NCI-H1436 (cell line): ENCODE results near the gene MYG1.

Source experiments
- DNase-seq: peaks from one replicate; lab custom pipeline; 2025; lab: John Stamatoyannopoulos, UW

The MYG1 gene, protein sequence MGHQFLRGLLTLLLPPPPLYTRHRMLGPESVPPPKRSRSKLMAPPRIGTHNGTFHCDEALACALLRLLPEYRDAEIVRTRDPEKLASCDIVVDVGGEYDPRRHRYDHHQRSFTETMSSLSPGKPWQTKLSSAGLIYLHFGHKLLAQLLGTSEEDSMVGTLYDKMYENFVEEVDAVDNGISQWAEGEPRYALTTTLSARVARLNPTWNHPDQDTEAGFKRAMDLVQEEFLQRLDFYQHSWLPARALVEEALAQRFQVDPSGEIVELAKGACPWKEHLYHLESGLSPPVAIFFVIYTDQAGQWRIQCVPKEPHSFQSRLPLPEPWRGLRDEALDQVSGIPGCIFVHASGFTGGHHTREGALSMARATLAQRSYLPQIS

DNA sequence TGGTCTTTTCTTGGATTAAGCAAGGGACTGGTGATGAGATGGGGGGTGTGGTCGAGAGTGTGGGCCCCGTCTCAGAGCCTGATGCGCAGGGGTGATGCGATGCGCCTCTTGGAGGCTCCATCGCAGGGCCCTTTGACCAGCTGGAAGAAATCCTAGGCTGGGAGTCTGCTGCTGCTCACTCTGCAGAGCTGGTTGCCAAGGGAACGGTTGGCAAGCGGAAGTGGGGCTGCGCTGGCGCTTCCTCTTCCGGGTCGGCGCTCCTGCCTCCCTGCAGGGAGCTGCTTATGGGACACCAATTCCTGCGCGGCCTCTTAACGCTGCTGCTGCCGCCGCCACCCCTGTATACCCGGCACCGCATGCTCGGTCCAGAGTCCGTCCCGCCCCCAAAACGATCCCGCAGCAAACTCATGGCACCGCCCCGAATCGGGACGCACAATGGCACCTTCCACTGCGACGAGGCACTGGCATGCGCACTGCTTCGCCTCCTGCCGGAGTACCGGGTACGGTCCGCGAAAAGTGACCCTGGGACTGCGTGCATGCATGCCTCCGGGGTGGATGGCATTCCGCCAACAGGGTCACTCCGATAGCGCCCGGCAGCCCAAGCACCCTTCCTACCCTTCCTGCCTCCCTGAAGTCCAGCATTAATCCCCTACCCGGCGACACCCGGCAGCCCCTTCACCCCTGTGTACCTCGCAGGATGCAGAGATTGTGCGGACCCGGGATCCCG, at the start of gene MYG1:
Gene MYG1, plus strand, starts transcription at position 242 of the 727 bp plus-strand sequence. Its CDS starts 43 bp downstream, at position 285.
- peak; percentile 82 for DNase-seq

DNA sequence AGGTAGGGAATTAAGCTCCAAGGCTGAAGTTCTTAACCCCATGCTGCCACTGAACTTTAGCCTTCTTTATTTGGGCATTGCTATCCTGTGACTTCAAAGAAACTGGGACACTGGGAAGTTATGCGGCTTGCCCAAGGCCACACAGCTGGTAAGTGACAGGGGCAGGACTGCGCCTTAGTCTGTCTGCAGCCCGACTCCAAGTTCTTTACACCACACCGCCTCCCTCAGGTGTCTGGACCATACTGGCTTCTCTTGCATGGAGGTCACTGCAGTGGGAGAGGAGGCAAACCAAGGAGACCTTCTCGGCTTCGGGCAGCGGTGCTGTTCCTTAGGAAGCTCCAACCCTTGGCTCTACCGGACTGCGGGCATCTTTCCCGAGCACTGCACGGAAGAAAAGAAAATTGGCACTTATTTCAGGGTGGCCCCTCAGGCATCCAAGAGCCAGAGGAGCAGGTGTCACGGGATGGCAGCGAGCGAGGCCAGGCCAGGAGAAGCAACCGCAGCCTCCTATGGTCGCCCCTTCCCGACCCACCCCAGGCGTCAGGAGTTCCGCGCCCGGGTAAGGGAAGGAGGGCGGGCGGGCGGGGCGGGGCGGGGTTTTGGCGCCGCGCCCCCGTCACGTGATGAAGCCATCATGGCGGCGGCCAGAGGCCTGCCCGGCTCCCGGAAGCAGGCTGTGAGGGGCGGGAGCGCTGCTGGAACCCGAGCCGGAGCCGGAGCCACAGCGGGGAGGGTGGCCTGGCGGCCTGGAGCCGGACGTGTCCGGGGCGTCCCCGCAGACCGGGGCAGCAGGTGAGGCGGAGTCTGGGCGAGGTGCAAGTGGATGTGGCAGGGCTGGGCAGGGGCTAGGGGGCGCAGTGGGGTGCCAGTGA, 47.8 kb upstream of the MYG1 start:
- DNase-seq, result peak; percentile 64

DNA sequence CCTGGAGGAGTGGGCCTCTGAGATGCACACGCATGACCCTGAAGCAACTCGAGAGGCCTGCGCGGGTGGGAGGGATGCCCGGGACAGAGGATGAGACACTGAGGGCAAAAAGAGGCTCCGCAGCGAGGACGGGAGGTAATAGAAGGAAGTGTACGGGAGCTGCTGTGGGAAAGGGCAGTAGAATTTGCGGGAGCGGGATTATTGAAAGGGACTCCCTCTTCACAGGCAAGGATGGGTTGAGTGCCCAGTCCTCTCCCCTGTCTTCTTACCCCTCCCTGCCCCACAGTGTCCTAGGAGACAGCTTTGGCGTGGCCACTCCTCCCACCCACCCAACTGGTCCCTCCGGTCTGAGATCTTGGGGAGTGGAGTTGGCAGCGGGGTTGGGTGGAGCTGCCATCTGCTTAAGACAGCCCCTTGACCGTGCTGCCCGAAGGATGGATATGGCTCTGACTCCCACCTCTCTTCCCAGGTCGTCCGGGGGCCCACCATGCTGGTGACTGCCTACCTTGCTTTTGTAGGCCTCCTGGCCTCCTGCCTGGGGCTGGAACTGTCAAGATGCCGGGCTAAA, 47.1 kb upstream of the MYG1 start:
- DNase-seq, result no peak

DNA sequence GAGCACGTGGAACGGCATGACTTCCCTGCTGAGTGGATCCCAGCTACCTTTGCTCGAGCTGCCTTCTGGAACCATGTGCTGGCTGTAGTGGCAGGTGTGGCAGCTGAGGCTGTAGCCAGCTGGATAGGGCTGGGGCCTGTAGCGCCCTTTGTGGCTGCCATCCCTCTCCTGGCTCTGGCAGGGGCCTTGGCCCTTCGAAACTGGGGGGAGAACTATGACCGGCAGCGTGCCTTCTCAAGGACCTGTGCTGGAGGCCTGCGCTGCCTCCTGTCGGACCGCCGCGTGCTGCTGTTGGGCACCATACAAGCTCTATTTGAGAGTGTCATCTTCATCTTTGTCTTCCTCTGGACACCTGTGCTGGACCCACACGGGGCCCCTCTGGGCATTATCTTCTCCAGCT, 46.2 kb upstream of the MYG1 start:
- no peak for DNase-seq

DNA sequence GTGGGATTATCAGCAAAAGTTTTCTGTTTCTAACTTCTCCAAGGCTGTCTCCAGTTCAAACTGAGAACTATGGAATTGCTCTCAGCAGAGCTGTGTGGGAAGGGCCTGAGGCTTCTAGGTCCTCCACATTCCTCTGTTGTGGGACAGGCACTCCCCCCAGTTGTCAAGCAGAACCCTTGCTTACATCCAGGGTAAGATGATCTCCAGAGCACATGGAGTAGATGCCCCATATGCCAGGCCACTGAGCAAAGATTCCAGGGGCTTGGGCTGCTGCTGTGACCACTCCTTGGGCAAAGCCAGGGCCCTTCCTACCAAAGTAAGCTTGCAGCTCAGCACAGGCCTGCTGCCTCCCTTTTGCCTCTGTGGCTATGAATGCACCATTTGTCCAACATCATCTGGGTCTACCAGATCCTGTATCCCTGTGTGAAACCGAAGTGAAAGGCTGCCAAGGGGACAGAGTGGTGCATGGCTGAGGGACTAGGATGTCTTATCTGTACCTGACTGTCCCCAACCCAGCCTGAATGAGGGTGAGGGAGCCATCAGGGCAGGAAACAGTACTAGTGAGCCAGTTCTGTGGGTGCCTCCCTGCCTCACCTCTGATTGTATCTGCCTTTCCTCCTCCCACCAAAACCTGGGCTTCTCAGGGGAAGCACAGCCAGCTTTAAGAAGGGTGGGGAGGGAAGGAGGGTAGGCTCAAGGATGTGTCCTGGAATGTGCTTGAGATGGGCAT, 44.5 kb upstream of the MYG1 start:
- no peak for DNase-seq

DNA sequence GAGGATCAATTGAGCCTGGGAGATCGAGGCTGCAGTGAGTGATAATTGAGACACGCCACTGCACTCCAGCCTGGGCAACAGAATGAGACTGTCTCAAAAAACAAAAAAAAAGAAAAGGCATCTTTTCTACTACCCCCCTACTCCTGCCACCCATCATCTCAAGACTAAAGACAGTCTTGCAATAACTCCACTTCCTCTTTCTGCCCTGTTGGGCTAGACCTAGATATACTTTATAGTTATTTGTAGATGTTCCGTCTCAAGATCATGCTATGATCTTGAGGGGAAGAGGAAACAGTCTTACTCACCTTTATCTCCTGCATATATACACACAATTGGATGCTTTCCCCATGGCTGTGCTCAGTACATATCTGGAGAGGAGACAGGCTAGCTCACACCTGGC, 43.5 kb upstream of the MYG1 start:
- no peak for DNase-seq

DNA sequence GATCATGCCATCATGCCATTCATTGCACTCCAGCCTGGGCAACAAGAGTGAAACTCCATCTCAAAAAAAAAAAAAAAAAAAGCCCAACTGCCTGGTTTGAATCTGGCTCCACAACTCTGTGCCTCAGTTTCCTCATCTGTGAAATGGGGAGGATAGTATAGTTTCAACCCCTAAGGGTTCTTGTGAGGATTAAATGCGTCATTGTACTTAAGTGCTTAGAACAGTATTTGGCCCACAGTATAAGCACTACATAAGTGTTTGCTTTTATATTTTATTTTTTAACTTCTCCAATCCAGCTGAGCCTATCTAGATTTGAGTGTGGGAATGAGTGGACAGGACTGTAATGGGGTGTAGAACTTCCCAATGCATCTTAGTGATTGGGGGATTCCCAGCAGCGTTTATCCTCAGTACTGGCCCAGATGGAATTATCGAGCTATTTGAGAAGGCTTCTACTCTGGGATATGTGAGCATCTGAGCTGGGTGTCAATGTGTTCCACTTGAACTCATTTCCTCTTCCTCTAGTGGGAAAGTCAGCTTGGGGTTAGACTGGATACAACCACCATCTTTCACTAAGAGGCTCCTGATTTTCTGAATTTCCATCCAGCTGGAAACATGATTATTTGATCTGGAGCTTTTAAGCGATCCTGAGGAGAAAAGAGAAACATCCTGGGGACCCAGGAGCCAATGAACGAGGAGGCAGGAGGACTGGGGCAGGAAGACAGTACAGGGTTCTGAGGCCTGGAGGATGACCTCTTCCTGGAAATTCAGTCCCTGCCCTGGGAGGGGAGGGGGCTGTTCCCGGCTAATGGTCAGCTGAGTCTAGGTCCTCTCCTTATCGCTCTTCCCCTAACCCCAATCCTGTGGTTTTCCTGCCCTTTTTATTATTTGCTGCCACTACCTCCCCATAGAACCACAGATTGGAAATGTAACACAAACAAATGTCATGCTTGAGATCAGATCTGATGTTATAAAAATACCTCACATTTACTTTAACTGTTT, 40.7 kb upstream of the MYG1 start:
- DNase-seq, result no peak

DNA sequence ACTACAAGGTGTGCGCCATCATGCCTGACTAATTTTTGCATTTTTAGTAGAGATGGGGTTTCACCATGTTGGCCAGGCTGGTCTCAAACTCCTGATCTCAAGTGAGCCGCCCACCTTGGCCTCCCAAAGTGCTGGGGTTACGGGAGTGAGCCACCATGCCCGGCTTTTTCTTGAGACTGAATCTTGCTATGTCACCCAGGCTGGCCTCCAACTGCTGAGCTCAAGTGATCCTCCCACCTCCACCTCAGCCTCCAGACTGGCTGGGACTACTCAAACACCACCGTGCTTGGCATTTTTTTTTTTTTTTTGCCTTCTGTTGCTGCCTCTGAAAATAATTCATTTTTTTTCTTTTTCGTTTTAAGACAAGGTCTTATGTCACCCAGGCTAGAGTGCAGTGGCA, 39.6 kb upstream of the MYG1 start:
- no peak for DNase-seq

DNA sequence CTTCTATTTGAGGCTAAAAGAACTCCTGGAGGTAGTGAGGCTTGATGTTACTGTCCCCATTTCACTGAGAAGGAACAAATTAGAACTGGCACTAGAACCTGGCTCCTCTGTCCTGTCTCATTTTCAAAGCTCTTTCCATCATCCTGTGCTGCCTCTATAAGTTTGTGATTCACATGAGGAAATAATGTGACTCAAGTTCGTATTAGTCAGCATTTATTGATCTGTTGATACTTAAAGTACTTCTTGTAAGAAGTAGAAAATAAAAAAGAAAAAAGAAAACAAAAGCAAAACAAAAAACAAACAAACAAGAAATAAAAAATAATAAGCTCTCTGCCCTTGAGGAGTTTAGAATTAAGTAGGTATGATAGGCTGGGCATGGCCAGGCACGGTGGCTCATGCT, 33.7 kb upstream of the MYG1 start:
- DNase-seq, result no peak

DNA sequence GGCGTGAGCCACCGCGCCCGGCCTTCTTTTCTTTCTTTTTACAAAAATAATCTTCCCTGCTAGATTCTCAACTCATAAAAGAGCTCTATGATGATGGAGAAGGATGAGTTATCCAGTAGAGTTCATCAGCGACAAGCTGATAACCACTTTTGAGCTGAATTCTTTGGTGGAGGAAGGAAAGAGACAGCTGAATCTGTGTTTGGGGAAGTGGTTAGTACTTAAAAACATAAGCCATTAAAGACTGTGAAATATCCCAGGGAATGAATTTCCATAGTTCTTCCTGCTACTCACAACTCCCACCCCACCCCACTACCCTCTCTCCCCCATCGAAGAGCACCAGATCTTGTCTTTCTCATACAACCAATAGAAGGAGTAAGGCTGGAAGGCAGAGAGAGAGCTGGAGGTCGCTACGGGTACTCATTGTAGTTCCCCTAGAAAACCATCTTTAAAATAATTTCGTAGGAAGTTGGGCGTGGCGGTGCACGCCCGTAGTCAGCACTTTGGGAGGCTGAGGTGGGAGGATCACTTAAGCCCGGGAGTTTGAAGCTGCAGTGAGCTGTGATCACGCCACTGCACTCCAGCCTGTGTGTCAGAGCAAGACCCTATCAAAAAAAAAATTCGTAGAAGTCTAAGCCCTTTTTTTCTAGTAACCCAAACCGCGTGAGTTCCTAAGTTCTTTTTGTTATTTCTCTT, 32.0 kb upstream of the MYG1 start:
- DNase-seq, result no peak

DNA sequence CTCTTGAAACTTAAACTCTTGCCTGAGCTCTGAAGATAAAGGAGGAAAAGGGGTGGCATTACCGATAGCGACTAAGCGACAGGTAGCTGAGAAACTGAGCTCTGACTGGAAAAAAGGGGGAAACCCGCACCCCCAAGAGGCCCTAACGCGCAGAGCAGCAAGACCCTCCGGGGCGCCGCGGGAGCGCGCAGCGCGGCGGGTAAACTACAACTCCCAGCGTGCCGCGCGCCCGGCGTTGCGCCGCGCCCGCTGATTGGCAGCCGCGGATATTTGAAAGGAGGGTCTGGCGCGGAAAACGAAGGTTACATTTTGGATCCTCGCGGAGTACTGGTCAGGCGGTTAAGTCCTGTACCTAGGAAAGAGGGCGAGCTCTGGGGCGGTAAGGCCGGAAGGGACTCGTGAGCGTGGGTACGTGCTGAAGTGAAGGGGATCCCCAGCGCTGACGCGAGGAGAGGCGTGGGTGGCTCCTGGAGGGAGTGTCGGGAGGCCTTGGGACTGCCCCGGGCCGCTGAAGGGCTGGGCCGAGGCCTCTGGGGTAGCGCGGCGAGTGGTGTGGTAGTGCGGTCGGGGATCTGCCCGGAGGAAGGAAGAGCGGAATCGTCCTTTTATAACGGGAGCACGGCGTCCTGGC, 31.4 kb upstream of the MYG1 start, which contains the start of gene ESPL1:
Gene ESPL1, plus strand, starts transcription at position 301 of the 631 bp plus-strand sequence. CDS start 468 bp downstream, outside the sequence.
- peak; percentile 66 for DNase-seq

DNA sequence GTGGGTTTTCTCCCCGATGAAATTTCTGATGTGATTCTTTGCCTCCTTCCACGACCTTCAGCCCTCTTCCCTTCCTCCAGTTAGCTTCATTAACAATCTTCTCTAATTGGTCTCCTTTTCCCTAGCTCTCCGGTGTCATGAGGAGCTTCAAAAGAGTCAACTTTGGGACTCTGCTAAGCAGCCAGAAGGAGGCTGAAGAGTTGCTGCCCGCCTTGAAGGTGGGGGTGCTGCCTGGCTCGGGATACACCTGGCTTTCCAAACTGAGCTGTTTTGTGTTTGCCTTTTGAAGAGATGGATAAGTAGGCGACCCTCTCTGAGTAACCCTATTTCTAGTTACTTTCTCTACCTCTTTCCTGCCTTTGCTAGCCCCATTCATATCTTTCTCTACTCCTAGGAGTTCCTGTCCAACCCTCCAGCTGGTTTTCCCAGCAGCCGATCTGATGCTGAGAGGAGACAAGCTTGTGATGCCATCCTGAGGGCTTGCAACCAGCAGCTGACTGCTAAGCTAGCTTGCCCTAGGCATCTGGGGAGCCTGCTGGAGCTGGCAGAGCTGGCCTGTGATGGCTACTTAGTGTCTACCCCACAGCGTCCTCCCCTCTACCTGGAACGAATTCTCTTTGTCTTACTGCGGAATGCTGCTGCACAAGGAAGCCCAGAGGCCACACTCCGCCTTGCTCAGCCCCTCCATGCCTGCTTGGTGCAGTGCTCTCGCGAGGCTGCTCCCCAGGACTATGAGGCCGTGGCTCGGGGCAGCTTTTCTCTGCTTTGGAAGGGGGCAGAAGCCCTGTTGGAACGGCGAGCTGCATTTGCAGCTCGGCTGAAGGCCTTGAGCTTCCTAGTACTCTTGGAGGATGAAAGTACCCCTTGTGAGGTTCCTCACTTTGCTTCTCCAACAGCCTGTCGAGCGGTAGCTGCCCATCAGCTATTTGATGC, 30.6 kb upstream of the MYG1 start:
- no peak for DNase-seq

DNA sequence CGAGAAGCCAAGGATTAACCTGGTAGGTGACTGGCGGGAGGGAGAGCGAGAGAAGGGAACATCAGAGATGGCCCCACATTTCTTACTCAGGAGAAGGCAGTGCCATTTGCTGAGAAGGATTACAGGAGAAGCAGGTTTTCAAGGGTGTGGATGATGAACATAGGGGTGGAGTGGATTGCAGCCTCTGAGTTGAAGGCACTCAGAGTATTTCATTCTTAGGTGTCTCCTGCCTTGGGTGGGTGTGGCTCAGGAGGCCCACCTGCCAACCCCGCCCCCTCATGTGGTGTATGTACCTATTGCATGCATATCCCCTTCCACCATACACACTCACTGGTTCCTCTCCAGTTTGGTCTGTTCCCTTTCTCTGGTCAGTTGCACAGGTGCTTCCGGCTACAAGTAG, 25.1 kb upstream of the MYG1 start:
- no peak for DNase-seq

DNA sequence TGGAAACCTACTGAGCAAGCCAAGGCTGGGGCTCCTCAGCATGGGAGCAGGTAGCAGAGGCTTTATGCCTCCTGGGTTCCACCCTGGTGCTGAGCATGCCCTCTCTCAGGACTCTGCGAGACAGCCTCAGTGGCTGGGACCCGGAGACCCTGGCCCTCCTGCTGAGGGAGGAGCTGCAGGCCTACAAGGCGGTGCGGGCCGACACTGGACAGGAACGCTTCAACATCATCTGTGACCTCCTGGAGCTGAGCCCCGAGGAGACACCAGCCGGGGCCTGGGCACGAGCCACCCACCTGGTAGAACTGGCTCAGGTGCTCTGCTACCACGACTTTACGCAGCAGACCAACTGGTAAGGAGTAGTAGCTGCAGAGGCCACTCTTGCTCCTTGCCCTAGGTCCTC, 23.0 kb upstream of the MYG1 start:
- no peak for DNase-seq

DNA sequence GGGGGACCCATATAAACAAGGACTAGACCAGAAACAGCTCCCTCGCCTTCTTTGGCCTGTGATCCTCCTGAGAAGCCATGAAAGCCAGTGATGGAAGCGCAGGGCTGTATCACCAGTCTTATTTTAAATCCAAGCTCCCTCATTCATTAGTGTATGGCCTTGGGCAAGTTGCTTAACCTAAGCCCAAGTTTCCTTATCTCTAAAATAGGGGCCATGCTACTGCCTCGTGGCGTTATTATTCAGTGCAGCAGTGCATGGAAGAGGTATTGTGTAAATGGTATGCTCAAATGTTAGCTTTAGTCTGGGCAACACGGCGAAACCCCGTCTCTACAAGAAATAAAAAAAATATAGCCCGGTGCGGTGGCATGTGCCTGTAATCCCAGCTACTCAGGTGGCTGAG, 21.5 kb upstream of the MYG1 start:
- DNase-seq, result no peak

DNA sequence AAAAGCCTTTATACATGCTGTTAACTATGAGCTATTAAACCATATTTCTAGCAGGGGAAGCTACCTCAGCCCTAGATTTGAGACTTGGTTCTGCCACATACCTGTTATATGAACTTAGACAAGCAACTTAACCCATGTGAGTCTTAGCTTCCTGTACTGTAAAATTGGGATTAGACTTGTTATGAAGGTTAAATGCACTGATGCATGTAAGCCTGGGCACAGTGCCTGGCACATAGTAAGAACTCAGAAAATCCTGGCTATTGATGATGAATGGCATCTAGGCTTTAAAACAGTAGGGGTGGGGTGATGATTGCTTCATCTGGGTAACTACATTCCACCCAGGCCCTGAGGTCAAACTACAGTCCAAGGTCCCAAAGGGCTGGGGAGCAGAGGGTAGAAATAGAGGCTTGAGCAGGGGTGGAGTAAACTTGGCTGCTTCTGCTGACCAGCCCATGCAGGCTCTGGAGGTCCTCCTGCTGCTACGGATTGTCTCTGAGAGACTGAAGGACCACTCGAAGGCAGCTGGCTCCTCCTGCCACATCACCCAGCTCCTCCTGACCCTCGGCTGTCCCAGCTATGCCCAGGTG, 20.1 kb upstream of the MYG1 start:
- DNase-seq, result no peak

DNA sequence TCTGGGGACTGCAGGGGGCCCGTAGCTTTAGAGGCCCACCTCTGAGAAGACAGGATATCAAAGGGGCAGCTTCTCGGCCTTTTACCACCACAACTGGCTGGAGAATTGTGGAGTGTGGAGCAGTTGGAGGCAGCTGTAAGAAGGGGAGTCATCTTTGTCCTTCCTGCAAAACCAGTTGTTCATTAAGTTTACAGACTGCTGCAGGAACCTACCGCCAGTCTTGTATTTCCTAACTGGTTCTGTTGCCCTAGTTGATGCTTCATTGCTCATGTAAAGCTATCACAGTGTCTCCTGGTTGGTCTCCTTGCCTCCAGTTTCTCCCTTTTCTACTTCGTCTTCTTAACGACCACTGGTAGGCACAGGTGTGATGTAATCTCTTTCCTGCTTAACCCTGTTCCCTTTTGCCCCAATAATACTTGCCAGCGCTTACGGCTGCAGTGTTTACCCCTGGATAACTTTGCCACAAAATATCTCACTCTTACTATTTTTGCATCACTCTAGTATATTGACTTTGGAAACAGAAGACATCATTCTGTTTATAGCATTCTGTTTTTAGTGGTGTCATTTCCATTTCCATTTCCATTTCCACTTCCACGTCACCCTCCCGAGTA, 19.5 kb upstream of the MYG1 start:
- DNase-seq, result no peak
